Gastrocnemius medialis (tissue), 4 donors: ENCODE data around the gene UBL5.
"Not testable (repeated sequence)": the region's sequence is repeated elsewhere in the genome, so short reads cannot be mapped to it uniquely, and the experiment has no call there.

Experiments
- POLR2A ChIP-seq, 2 donors: fragments of 450-650 bp; IDR thresholded peaks; one replicate each; pipeline ENCODE4 v1.6.1; 2017; ENCODE audit warnings: antibody characterized with exemption in 2 of 2, mild to moderate bottlenecking in 2 of 2, moderate library complexity in 2 of 2
- TF ChIP-seq, protein P1 (sequence below), 5 experiments: fragments of 450-650 bp in 3 of 5; fragments of 200-600 bp in 2 of 5; sonication (generic) in 2 of 5; IDR thresholded peaks in 4 of 5; conservative IDR thresholded peaks in 1 of 5; 1 replicate in 4 of 5; 2 replicates in 1 of 5; pipeline ENCODE4 v1.5.1; 2016 to 2019; ENCODE audit warnings: antibody characterized with exemption in 5 of 5, mild to moderate bottlenecking in 3 of 5, moderate library complexity in 3 of 5

DNA sequence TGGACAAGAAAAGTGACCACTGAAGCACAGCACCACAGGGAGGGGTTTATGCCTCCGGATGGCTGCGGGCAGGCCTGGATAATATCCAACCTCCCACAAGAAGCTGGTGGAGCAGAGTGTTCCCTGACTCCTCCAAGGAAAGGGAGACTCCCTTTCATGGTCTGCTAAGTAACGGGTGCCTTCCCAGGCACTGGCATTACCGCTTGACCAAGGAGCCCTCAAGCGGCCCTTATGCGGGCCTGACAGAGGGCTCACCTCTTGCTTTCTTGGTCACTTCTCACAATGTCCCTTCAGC, 36.7 kb upstream of the UBL5 start:
- TF ChIP-seq, protein P1, sequence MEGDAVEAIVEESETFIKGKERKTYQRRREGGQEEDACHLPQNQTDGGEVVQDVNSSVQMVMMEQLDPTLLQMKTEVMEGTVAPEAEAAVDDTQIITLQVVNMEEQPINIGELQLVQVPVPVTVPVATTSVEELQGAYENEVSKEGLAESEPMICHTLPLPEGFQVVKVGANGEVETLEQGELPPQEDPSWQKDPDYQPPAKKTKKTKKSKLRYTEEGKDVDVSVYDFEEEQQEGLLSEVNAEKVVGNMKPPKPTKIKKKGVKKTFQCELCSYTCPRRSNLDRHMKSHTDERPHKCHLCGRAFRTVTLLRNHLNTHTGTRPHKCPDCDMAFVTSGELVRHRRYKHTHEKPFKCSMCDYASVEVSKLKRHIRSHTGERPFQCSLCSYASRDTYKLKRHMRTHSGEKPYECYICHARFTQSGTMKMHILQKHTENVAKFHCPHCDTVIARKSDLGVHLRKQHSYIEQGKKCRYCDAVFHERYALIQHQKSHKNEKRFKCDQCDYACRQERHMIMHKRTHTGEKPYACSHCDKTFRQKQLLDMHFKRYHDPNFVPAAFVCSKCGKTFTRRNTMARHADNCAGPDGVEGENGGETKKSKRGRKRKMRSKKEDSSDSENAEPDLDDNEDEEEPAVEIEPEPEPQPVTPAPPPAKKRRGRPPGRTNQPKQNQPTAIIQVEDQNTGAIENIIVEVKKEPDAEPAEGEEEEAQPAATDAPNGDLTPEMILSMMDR (IDR thresholded peaks at IDR 0.05 in 4 of 5, conservative IDR thresholded peaks at IDR 0.05 in 1 of 5) = not testable (repeated sequence)
- TF ChIP-seq POLR2A (IDR thresholded peaks at IDR 0.05) = not testable (repeated sequence)
